Activated T-cell treated with anti-CD3 and anti-CD28 coated beads, Interleukin-2, amount 50 U/mL, for 24 hours (primary cell): ENCODE results near the gene MZT1.
"Not testable (repeated sequence)": the region's sequence is repeated elsewhere in the genome, so short reads cannot be mapped to it uniquely, and the experiment has no call there.

Source experiments
- DNase-seq: peaks from one replicate; pipeline ENCODE4 v3.0.0-alpha.2; 2020
- H3K27ac Mint-ChIP-seq: 2 replicates; pipeline ENCODE4 v1.8.0; 2020; ENCODE audit warnings: mild to moderate bottlenecking, mixed read lengths
- H3K27me3 Mint-ChIP-seq: 2 replicates; pipeline ENCODE4 v1.8.0; 2020; ENCODE audit warnings: mixed read lengths
- H3K36me3 Mint-ChIP-seq: 2 replicates; pipeline ENCODE4 v1.8.0; 2020; ENCODE audit warnings: low read depth, mixed read lengths
- H3K4me1 Mint-ChIP-seq: 2 replicates; pipeline ENCODE4 v1.8.0; 2020; ENCODE audit warnings: low read depth, mixed read lengths
- H3K4me3 Mint-ChIP-seq: 2 replicates; pipeline ENCODE4 v1.8.0; 2020; ENCODE audit warnings: mild to moderate bottlenecking, moderate library complexity, mixed read lengths
- H3K9me3 Mint-ChIP-seq: 2 replicates; pipeline ENCODE4 v1.8.0; 2020; ENCODE audit warnings: mixed read lengths

MZT1 gene, protein sequence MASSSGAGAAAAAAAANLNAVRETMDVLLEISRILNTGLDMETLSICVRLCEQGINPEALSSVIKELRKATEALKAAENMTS

DNA sequence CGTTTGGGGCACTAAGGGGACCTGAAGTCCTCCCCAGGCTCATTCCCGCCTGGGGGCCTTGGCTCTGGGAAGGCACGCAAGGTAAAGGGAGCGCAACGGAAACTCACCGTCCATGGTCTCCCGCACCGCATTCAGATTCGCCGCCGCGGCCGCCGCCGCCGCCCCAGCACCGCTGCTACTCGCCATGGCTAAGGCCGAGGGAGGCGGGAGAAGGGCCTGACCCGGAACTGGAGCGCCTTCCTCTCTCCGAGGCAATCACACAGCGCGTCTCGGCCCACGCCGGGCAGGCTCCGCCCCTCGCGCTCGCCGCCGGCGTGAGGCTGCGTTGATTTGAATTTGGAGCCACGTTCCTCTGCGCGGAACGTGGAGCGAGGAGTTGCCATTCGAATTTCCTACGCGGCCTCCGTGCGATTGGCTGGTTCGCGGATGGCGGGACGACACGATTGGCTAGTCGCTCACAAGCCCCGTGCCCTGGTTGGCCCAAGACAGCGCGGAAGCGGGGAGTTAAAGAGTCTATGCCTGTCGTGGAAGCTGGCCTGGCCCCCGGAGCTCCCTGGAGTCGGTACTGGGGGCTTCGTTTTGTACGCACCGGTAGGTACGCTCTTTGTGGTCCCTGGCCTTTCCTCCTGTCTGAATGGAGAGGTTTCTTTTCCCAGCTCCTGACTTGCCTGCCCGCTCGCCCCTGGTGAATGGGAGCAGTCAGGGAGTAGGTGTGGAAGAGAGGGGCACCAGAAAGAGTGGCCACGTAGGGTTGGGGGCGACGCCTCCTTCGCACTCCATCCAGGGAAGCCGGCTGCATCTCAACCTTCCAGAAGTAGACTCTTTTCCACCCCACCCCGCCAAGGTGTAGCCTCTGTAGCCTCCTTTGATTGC, at the start of gene MZT1, which contains the start of gene BORA:
Gene MZT1, minus strand, starts transcription at position 213 of the 873 bp plus-strand sequence. Its CDS starts 27 bp downstream, at position 186.
Gene BORA, plus strand, starts transcription at position 507 of the 873 bp plus-strand sequence. CDS start 1,018 bp downstream, outside the sequence.
- Mint-ChIP-seq H3K27ac (peak within 1 kb of the TSS; percentile 94), H3K4me1 (peaks cover 53% of the 10 kb centered on the region), H3K9me3 (no peaks in the 10 kb centered on the region), H3K4me3 (peak within 1 kb of the TSS; percentile 95), H3K27me3 (no peaks in the 10 kb centered on the region), H3K36me3 (peaks cover 77% of the 10 kb centered on the region)
- DNase-seq = peak; percentile 96

DNA sequence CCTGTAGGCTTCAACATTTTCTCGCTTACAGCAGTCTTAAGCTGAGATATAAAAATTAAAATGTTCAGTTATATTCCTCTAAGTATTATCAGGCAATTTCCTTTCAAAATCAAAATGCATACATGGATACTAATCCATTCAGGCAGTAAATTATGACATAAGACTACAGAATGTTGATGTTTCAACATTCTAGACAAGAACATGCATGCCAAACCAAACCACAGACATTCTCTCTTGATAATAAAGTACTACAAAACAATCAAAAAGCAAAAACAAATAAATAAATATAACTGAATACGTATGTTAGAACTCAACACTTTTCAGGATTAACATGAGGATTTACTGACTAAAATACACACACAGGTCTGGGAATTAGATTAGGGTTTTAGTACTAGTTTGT, 46.6 kb upstream of the MZT1 start:
- Mint-ChIP-seq H3K27ac (no peak overlapping the region), H3K4me3 (no peak overlapping the region), H3K36me3 (peaks cover 86% of the 10 kb centered on the region), H3K27me3 (no peaks in the 10 kb centered on the region), H3K4me1 (peaks cover 28% of the 10 kb centered on the region), H3K9me3 (no peaks in the 10 kb centered on the region)
- no peak for DNase-seq

DNA sequence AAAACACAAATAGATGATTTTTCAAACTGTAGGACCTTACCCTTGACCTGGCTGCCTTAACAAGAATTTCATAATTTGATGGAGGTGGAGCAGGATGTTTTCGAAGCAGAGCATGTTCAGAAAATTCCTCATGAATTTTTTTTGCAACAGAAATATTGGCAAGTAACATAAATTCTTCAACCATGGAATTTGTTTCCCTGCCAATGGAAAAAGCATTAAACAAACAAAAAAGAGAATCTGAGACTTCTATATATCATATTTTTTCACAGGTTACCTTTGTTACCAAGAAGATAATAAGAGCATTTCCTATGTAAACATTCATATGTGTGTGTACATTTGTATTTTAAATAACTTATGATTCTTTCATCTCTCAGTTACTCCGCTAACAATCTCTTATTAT, 36.0 kb upstream of the MZT1 start:
- no peak overlapping the region for H3K27ac Mint-ChIP-seq
- H3K27me3 Mint-ChIP-seq = no peaks in the 10 kb centered on the region
- peaks cover 5% of the 10 kb centered on the region for H3K4me1 Mint-ChIP-seq
- H3K36me3 Mint-ChIP-seq = peaks cover 97% of the 10 kb centered on the region
- no peaks in the 10 kb centered on the region for H3K9me3 Mint-ChIP-seq
- no peak for DNase-seq
- H3K4me3 Mint-ChIP-seq = no peak overlapping the region

DNA sequence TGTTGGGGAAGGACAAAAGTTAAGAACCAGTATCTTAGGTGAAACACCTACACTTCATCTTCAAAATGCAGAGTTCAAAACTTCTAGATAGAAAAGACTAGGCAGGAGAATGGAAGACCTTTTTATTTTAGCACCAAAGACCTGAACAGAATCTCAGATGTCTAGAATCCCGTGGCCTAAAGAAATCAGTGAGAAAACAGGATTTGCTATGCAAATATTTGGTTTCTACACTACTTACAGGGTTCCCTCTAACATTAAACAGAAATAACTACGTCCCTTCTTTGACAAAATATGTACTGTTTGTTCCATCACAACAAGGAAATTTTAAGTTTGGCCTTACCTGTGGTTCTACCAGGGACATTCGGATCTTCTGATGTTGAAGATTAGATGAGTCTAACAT, 32.8 kb upstream of the MZT1 start:
- DNase-seq = no peak
- peaks cover 95% of the 10 kb centered on the region for H3K36me3 Mint-ChIP-seq
- no peak overlapping the region for H3K4me3 Mint-ChIP-seq
- H3K27ac Mint-ChIP-seq = peak overlapping the region; percentile 37
- H3K27me3 Mint-ChIP-seq = no peaks in the 10 kb centered on the region
- H3K9me3 Mint-ChIP-seq = no peaks in the 10 kb centered on the region
- peaks cover 8% of the 10 kb centered on the region for H3K4me1 Mint-ChIP-seq

DNA sequence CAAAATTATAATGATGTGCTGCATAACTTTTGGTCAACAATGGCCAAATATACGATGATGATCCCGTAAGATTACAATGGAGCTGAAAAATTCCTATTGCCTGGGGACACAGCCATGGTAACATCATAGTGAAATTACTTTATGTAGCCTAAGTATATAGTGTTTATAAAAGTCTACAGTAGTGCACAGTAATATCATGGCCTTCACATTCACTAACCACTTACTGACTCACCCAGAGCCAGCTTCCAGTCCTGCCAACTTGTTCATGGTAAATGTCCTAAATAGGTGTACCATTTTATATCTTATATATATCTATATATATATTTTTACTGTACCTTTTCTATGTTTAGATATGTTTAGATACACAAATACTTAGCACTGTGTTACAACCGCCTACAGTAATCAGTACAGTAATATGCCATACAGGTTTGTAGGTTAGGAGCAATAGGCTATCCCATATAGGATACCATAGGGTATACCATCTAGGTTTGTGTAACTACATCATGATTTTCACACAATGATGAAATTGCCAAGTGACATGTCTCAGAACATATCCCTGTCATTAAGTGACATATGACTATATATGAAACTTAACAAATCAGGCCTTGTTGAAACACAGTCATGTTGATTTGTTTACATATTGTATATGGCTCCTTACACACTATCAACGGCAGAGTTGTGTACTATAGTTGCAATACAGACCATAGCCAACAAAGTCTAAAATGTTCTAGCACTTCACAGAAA, 30.5 kb upstream of the MZT1 start:
- Mint-ChIP-seq H3K4me3 (no peak overlapping the region), H3K9me3 (no peaks in the 10 kb centered on the region), H3K4me1 (peaks cover 7% of the 10 kb centered on the region), H3K27me3 (no peaks in the 10 kb centered on the region), H3K27ac (no peak overlapping the region), H3K36me3 (peaks cover 95% of the 10 kb centered on the region)
- DNase-seq = no peak

DNA sequence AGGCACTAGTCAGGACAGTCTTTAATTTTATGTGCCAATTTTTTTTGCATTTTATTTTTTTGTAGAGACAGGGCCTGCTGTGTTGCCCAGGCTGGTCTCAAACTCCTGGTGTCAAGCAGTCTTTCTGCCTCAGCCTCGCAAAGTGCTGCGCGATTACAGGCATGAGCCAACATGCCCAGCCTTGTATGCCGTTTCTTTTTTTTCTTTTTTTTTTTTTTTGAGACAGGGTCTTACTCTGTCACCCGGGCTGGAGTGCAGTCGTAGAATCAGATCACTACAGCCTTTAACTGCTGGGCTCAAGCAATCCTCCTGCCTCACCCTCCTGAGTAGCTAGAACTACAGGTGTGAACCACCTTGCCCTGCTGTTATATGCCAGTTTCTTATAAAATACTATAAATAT, 26.7 kb upstream of the MZT1 start:
- peaks cover 15% of the 10 kb centered on the region for H3K4me1 Mint-ChIP-seq
- no peak for DNase-seq

DNA sequence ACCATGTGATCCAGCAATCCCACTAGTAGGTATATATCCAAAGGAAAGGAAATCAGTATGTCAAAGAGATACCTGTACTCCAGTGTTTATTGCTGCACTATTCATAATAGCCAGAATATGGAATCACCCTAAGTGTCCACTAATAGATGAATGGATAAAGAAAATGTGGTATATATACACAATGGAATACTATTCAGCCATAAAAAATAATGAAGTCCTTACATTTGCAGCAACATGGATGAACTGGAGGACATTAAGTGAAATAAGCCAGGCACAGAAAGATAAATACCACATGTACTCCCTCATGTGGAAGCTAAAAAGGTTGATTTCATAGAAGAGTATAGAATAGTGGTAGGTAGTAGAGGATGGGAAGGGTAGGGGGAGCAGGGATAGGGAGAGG, 23.8 kb upstream of the MZT1 start:
- Mint-ChIP-seq H3K36me3 (peaks cover 94% of the 10 kb centered on the region), H3K27ac (no peak overlapping the region), H3K4me1 (peaks cover 27% of the 10 kb centered on the region), H3K9me3 (no peaks in the 10 kb centered on the region), H3K27me3 (no peaks in the 10 kb centered on the region), H3K4me3 (no peak overlapping the region)
- no peak for DNase-seq

More for the DNA sequence above, 26.7 kb upstream of the MZT1 start:
- H3K4me3 Mint-ChIP-seq = no peak overlapping the region
- H3K36me3 Mint-ChIP-seq = peaks cover 95% of the 10 kb centered on the region
- H3K27me3 Mint-ChIP-seq = no peaks in the 10 kb centered on the region
- no peak overlapping the region for H3K27ac Mint-ChIP-seq
- H3K9me3 Mint-ChIP-seq = no peaks in the 10 kb centered on the region

DNA sequence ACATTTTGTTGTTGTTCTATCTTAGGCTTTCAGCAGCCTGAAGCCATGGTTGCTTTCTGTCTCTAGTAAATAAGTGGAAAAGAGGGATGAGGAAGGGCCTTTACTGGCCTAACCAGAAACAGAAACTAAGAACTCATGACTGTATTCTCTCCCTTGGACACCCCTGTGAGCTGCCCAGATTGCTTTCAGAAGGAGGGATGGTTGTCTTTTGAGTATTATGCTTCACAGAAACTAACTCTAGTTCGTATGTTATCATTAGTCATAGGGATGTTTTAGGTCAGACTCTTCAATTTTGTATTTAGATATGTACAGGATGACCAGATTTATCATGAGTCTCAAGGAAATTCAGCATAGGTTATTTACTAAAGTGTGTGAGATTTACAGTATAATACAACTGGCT, 17.8 kb upstream of the MZT1 start:
- DNase-seq = no peak
- H3K9me3 Mint-ChIP-seq = no peaks in the 10 kb centered on the region

DNA sequence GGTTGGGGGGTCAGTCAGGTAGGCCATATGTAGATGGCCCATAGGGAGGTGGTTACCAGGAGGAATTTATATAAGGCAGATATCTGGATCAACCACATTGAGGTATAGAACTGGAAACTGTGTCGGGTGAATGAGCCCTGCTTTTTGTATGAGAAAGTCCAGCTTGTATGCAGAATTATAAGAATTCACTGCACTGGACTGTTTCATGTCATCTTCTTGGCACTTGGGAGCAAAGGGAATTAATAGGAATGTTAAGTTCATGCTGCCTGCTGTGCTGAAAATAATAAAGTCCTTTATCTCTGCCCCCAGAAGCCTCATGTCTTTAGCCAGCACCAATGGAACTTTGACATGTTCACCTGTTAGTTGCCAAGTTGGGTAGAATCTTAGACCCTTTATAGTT, 12.6 kb upstream of the MZT1 start:
- H3K4me3 Mint-ChIP-seq = no peak overlapping the region
- H3K9me3 Mint-ChIP-seq = no peaks in the 10 kb centered on the region
- H3K36me3 Mint-ChIP-seq = peaks cover 87% of the 10 kb centered on the region
- no peaks in the 10 kb centered on the region for H3K27me3 Mint-ChIP-seq
- H3K27ac Mint-ChIP-seq = no peak overlapping the region
- H3K4me1 Mint-ChIP-seq = peaks cover 11% of the 10 kb centered on the region
- DNase-seq = no peak

More for the DNA sequence above, 17.8 kb upstream of the MZT1 start:
- Mint-ChIP-seq H3K27me3 (no peaks in the 10 kb centered on the region), H3K27ac (peak overlapping the region; percentile 75), H3K4me1 (peaks cover 35% of the 10 kb centered on the region), H3K4me3 (no peak overlapping the region), H3K36me3 (peaks cover 88% of the 10 kb centered on the region)

DNA sequence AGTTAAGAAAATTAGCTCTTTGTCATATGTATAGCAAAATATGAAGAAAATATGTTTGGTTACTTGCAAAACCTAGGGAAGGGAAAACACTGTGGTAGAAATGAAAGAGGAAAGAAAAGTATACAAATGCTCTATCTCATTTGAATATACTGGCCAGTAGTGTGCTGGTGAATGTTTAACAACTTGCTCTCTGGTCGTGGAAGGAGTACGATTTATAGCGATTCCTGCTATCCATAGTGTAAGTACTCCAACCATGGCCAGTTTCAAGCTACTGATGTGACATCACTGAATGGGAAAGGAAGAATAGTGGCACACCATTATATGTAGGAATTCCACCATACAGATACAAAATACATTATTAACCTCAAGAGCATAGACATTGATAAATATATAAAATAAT, 9.6 kb upstream of the MZT1 start:
- Mint-ChIP-seq H3K9me3 (no peaks in the 10 kb centered on the region), H3K4me3 (no peak overlapping the region), H3K27ac (no peak overlapping the region), H3K36me3 (peaks cover 84% of the 10 kb centered on the region), H3K4me1 (peaks cover 12% of the 10 kb centered on the region), H3K27me3 (no peaks in the 10 kb centered on the region)
- no peak for DNase-seq

DNA sequence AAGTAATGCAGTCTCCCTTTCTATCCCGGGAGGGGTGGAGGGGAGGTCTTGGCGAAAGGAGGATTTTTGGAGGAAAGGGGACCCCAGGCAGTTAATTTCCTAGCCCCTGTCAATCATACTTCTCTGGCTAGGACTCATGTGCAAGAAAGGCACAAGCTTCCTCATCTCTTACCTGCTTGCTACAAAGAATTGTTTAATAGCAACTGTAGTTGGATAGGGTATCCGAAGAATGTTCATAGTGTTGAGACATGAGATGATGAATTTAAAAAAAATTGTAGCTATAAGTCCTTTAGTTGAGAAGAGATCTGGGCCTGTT, 819 bp upstream of the MZT1 start:
- Mint-ChIP-seq H3K9me3 (no peaks in the 10 kb centered on the region), H3K4me3 (peak overlapping the region; percentile 95), H3K36me3 (peaks cover 76% of the 10 kb centered on the region), H3K4me1 (peaks cover 49% of the 10 kb centered on the region), H3K27ac (peak overlapping the region; percentile 94), H3K27me3 (no peaks in the 10 kb centered on the region)
- no peak for DNase-seq

DNA sequence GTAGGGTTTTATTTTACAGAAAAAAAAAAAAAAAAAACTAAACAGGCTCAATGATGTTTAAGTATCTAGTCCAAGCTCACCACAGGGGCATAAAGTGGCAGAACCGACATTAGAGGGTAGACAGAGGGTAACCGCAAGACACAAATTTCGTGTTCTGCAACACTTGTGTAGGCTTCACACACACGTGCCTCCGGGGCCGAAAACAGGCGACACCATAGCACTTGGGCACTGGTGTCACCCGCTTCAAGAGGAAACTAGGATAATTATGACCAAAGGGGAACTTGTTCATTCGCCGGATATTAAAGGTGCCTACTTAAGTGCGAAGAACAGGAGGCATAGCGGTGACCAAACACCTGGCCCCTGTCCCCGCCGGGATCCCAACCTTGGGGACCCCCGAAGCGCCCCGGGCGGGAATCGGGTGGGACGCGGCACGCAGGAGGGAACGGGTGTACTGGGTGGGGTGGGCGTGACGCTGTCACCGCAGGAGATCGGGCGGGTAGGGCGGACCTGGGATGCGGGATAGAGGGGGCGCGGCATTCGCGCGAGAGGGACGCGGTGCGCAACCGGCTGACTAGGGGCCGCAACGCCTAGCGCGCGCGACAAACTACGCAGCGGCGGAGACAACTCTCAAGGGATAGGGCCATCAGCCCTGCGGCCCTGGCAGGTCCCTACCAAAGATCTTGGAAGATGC, 558 bp downstream of the MZT1 start:
- Mint-ChIP-seq H3K9me3 (no peaks in the 10 kb centered on the region), H3K36me3 (peaks cover 80% of the 10 kb centered on the region), H3K27me3 (no peaks in the 10 kb centered on the region), H3K27ac (peak overlapping the region; percentile 94), H3K4me1 (peaks cover 53% of the 10 kb centered on the region), H3K4me3 (peak overlapping the region; percentile 95)
- no peak for DNase-seq

DNA sequence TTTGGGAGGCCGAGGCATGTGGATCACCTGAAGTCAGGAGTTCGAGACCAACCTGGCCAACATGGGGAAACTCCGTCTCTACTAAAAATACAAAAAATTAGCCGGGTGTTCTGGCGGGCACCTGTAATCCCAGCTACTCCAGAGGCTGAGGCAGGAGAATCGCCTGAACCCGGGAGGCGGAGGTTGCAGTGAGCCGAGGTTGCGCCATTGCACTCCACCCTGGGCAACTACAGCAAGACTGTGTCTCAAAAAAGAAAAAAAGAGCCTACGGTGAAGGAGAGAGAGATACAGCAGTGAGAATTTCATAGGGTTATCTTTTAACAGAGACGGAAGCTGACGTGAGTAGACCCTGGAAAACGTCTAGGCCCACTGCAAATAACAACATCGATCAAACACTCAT, 1.2 kb downstream of the MZT1 start:
- Mint-ChIP-seq H3K4me3 (peak overlapping the region; percentile 95), H3K36me3 (peaks cover 80% of the 10 kb centered on the region), H3K27ac (peak overlapping the region; percentile 94), H3K4me1 (peaks cover 50% of the 10 kb centered on the region)
- DNase-seq, H3K27me3 Mint-ChIP-seq, H3K9me3 Mint-ChIP-seq: not testable (repeated sequence)

DNA sequence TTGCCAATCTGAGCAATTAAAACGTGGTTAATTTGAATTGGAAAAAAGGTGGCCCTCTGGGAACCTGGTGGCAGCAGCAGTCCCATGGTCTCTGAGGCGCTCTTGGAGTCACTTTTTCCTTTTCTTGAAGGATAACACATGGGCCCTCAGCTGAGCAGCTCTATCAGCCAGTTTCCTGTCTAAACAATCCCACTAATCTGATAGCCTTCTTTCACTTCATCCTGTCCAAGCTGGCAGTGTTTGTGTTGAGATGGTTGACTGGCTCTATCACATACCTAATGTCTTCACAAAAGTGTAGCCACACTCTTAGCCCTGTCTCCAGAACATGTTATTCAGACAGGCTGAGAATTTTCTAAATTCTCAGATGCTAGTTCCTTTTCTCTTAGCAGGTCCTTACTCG, 10.7 kb downstream of the MZT1 start:
- no peak overlapping the region for H3K27ac Mint-ChIP-seq
- H3K4me1 Mint-ChIP-seq = peaks cover 28% of the 10 kb centered on the region
- peaks cover 98% of the 10 kb centered on the region for H3K36me3 Mint-ChIP-seq
- DNase-seq = no peak
- no peaks in the 10 kb centered on the region for H3K27me3 Mint-ChIP-seq
- H3K4me3 Mint-ChIP-seq = no peak overlapping the region
- peaks cover 17% of the 10 kb centered on the region for H3K9me3 Mint-ChIP-seq
